Esophagus muscularis mucosa (tissue), 4 donors: ENCODE results near the gene C3orf70. TPM values are rescaled to one million over a fixed set of nuclear protein-coding genes. Genes with fewer than 3 reads are reported as not detected.
"Not testable (repeated sequence)": the region's sequence is repeated elsewhere in the genome, so short reads cannot be mapped to it uniquely, and the experiment has no call there.

Experiments
- DNase-seq: peaks from one replicate; pipeline ENCODE4 v3.0.0-alpha.2; 2017; ENCODE audit errors: extremely low spot score
- H3K27ac ChIP-seq, 4 donors: fragments of 200-600 bp; sonication (generic); replicated peaks in 1 of 4; 1 replicate in 3 of 4; 2 replicates in 1 of 4; pipeline ENCODE4 v1.5.1; 2016 to 2019; ENCODE audit warnings: mild to moderate bottlenecking in 1 of 4
- H3K27me3 ChIP-seq, 4 donors: fragments of 200-600 bp; sonication (generic); one replicate each; pipeline versions ENCODE4 v1.5.1 to v1.6.0; 2016 to 2019
- H3K36me3 ChIP-seq, 4 donors: fragments of 200-600 bp; sonication (generic); one replicate each; pipeline ENCODE4 v1.5.1; 2016 to 2019
- H3K4me1 ChIP-seq, 4 donors: fragments of 200-600 bp; sonication (generic); one replicate each; pipeline ENCODE4 v1.5.1; 2016 to 2019
- H3K4me3 ChIP-seq, 4 donors: fragments of 200-600 bp; sonication (generic); 1 replicate in 2 of 4; 2 replicates in 2 of 4; pipeline ENCODE4 v1.5.1; 2016 to 2019; ENCODE audit warnings: mild to moderate bottlenecking in 4 of 4, moderate library complexity in 1 of 4
- H3K9me3 ChIP-seq, 4 donors: fragments of 200-600 bp; sonication (generic); 1 replicate in 3 of 4; 2 replicates in 1 of 4; pipeline ENCODE4 v1.5.1; 2016 to 2019
- EP300 ChIP-seq: sonication (generic); formaldehyde crosslinking; IDR thresholded peaks from one replicate; pipeline ENCODE4 v1.6.1; 2017; ENCODE audit warnings: antibody characterized with exemption
- POLR2A ChIP-seq: fragments of 450-650 bp; IDR thresholded peaks from one replicate; pipeline ENCODE4 v1.6.1; 2017; ENCODE audit warnings: antibody characterized with exemption, moderate library complexity, mild to moderate bottlenecking, low read depth
- POLR2AphosphoS5 ChIP-seq, 2 donors: sonication (generic); formaldehyde crosslinking; IDR thresholded peaks; one replicate each; pipeline ENCODE4 v1.6.1; 2017; ENCODE audit warnings: antibody characterized with exemption in 2 of 2
- WGBS: methylation state at CpG from one replicate; pipeline ENCODE4 v1.1.5; 2018; 5-methylcytosine and 5-hydroxymethylcytosine counted together
- intact Hi-C: fragments of 100-400 bp; cut with DNase I; formaldehyde crosslinking; loops from one replicate; pipeline ENCODE4 v1.15.1; 2023
- total RNA-seq, 4 donors: library from RNA; depleted of rRNA; stranded (reverse); fragments of >200 nt; gene quantifications; one replicate each; pipeline versions ENCODE4 v1.1.0 to v1.2.1, GENCODE V29; 2016
- TF ChIP-seq, protein P1 (sequence below), 3 experiments: fragments of 200-600 bp in 2 of 3; fragments of 450-650 bp in 1 of 3; sonication (generic) in 2 of 3; IDR thresholded peaks; one replicate each; pipeline ENCODE4 v1.5.1; 2017 to 2019; ENCODE audit warnings: antibody characterized with exemption in 3 of 3, mild to moderate bottlenecking in 2 of 3, moderate library complexity in 1 of 3

Gene C3orf70
- total RNA-seq, 4 donors from 2014 or later, result 33.1 to 54.0 (median 38.9) TPM

DNA sequence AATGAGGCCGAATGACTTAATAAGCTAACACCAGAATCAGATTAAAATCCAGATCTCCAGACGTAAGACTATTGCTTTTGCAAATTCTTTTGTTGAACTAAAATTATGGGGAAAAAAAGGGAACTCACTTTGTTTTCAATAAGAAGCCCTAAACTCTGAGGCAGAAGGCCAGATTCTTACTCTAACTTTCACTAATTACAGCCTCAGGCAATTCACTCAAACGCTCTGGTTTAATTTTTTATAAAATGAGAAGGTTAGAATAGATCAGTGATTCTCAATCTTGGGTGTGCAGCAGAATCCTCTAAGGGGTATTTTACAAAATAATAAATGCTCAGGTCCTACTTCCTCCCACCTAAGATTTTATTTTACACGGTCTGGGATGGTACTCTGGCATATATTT lies 38.1 kb downstream of the C3orf70 start:
- Histone ChIP-seq H3K27me3 (no peaks in the 10 kb centered on the region), H3K27ac (no peak overlapping the region), H3K36me3 (no peaks in the 10 kb centered on the region), H3K9me3 (no peaks in the 10 kb centered on the region), H3K4me1 (peaks cover 0 to 32% (median 25%) of the 10 kb centered on the region in 4 donors), H3K4me3 (no peak overlapping the region)
- no peak for DNase-seq
- 60% methylated on average over 4 of the region's 4 CpGs for WGBS
- TF ChIP-seq POLR2AphosphoS5 (IDR thresholded peaks at IDR 0.05) (no peak), POLR2A (no peak), EP300 (no peak)
- TF ChIP-seq, protein P1, sequence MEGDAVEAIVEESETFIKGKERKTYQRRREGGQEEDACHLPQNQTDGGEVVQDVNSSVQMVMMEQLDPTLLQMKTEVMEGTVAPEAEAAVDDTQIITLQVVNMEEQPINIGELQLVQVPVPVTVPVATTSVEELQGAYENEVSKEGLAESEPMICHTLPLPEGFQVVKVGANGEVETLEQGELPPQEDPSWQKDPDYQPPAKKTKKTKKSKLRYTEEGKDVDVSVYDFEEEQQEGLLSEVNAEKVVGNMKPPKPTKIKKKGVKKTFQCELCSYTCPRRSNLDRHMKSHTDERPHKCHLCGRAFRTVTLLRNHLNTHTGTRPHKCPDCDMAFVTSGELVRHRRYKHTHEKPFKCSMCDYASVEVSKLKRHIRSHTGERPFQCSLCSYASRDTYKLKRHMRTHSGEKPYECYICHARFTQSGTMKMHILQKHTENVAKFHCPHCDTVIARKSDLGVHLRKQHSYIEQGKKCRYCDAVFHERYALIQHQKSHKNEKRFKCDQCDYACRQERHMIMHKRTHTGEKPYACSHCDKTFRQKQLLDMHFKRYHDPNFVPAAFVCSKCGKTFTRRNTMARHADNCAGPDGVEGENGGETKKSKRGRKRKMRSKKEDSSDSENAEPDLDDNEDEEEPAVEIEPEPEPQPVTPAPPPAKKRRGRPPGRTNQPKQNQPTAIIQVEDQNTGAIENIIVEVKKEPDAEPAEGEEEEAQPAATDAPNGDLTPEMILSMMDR (IDR thresholded peaks at IDR 0.05), result no peak
- intact Hi-C loops, result no loop called here

DNA sequence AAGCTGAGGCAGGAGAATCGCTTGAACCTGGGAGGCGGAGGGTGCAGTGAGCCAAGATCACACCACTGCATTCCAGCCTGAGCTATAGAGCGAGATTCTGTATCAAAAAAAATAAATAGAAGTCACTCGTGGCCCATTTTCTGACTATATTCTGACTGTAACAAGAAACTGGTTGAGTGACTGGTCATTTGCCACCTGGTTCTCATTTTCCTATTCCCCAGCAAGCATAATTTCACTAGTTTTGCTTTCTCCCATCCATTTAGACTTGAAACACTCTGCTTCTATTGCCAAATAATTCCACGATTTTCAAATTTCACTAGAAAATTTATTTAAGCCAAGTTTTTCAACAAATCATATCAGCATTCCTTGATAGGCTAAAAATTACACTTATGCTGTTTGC lies 40.7 kb downstream of the C3orf70 start:
- 61% methylated on average over 5 of the region's 5 CpGs for WGBS
- DNase-seq, result no peak

DNA sequence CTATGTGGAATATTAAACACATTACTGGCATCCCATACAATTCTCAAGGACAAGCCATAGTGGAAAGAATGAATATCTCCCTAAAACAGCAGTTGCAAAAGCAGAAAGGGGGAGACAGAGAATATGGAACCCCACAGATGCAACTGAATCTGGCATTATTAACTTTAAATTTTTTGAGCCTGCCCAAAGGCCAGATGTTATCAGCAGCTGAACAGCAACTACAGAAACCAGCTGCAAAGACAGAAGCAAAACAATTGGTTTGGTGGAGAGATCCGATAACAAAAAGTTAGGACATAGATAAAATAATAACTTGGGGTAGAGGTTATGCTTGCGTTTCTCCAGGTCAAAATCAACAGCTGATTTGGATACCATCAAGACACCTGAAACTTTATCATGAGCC lies 43.8 kb downstream of the C3orf70 start:
- H3K27me3 ChIP-seq, H3K9me3 ChIP-seq, DNase-seq, H3K27ac ChIP-seq, H3K4me3 ChIP-seq, intact Hi-C loops, H3K36me3 ChIP-seq: not testable (repeated sequence)
- peaks cover 0 to 38% (median 27%) of the 10 kb centered on the region in 4 donors for H3K4me1 ChIP-seq
- 77% methylated on average over 2 of the region's 2 CpGs for WGBS

More for the DNA sequence above, 40.7 kb downstream of the C3orf70 start:
- Histone ChIP-seq H3K4me1 (peaks cover 0 to 39% (median 34%) of the 10 kb centered on the region in 4 donors), H3K27ac (no peak overlapping the region), H3K4me3 (no peak overlapping the region), H3K36me3 (no peaks in the 10 kb centered on the region), H3K9me3 (no peaks in the 10 kb centered on the region), H3K27me3 (no peaks in the 10 kb centered on the region)
- intact Hi-C loops, result no loop called here
- TF ChIP-seq, protein P1 (IDR thresholded peaks at IDR 0.05), result no peak
- TF ChIP-seq POLR2A, result no peak
- no peak for TF ChIP-seq POLR2AphosphoS5 (IDR thresholded peaks at IDR 0.05)
- no peak for TF ChIP-seq EP300

- DNase-seq, H3K27me3 ChIP-seq, H3K9me3 ChIP-seq, intact Hi-C loops, H3K36me3 ChIP-seq: not testable (repeated sequence)
- Histone ChIP-seq H3K27ac (peak overlapping the region in 2 of 4 donors; percentile 26 to 28), H3K4me1 (peaks cover 0 to 33% (median 21%) of the 10 kb centered on the region in 4 donors), H3K4me3 (peak overlapping the region in 1 of 4 donors; percentile 10)
- 49% methylated on average over 8 of the region's 9 CpGs for WGBS
Measured at GRCh38 chr3:185106256-185106890, 46.5 kb downstream of the C3orf70 start.

- TF ChIP-seq, protein P1 (IDR thresholded peaks at IDR 0.05), result no peak
- TF ChIP-seq POLR2AphosphoS5 (IDR thresholded peaks at IDR 0.05) (no peak), POLR2A (no peak), EP300 (no peak)
- peaks cover 0 to 9% (median 0%) of the 10 kb centered on the region in 4 donors for H3K9me3 ChIP-seq
- no peak overlapping the region for H3K4me3 ChIP-seq
- peaks cover 0 to 23% (median 13%) of the 10 kb centered on the region in 4 donors for H3K4me1 ChIP-seq
- intact Hi-C loops, result no loop called here
- DNase-seq, result no peak
- H3K27ac ChIP-seq, result no peak overlapping the region
- no peaks in the 10 kb centered on the region for H3K27me3 ChIP-seq
- no peaks in the 10 kb centered on the region for H3K36me3 ChIP-seq
- WGBS, result 84% methylated on average over 7 of the region's 7 CpGs
Measured at GRCh38 chr3:185103359-185104127, 49.3 kb downstream of the C3orf70 start.
